HepG2 (cell line): ENCODE measurements around the gene C16orf87. TPM values are rescaled to one million over a fixed set of nuclear protein-coding genes. Genes with fewer than 3 reads are reported as not detected.

Source experiments
- CCDC6 ChIP-seq: sonication (generic); formaldehyde crosslinking; IDR thresholded peaks from 2 replicates; pipeline ENCODE4 v1.8.1; 2022; ENCODE audit warnings: mild to moderate bottlenecking, missing genetic modification reagents, moderate library complexity
- CHD2 ChIP-seq: IDR thresholded peaks from 2 replicates; pipeline ENCODE4 v1.6.1; 2011; ENCODE audit warnings: low read depth, low read length, improper control_type of control experiment
- EP300 ChIP-seq, 3 experiments: sonication (generic) in 1 of 3; formaldehyde crosslinking in 1 of 3; IDR thresholded peaks; 2 replicates each; pipeline versions ENCODE4 v1.5.1 to v1.6.1; 2011 to 2020; ENCODE audit warnings: low read depth in 2 of 3, low read length in 2 of 3, borderline replicate concordance in 1 of 3, improper control_type of control experiment in 1 of 3, mild to moderate bottlenecking in 1 of 3, missing genetic modification reagents in 1 of 3, moderate library complexity in 1 of 3
- FOXO1 ChIP-seq: sonication (generic); formaldehyde crosslinking; IDR thresholded peaks from 2 replicates; pipeline ENCODE4 v1.4.0; 2020; ENCODE audit warnings: missing genetic modification reagents
- MAF1 ChIP-seq: sonication (generic); formaldehyde crosslinking; IDR thresholded peaks from 2 replicates; pipeline ENCODE4 v1.5.0; 2020; ENCODE audit warnings: missing genetic modification reagents, borderline replicate concordance
- MIXL1 ChIP-seq: IDR thresholded peaks from 2 replicates; pipeline ENCODE4 v1.6.1; 2016
- MXD4 ChIP-seq: IDR thresholded peaks from 2 replicates; pipeline ENCODE4 v1.6.1; 2016; ENCODE audit warnings: mild to moderate bottlenecking, missing biosample characterization, missing genetic modification reagents
- NR3C1 ChIP-seq: sonication (generic); formaldehyde crosslinking; IDR thresholded peaks from 2 replicates; pipeline ENCODE4 v1.4.0; 2020; ENCODE audit warnings: missing genetic modification reagents
- PBX3 ChIP-seq: sonication (generic); formaldehyde crosslinking; IDR thresholded peaks from 2 replicates; pipeline ENCODE4 v1.8.1; 2023; ENCODE audit warnings: missing genetic modification reagents, inconsistent platforms, borderline replicate concordance
- RAD51 ChIP-seq: fragments of 450-650 bp; IDR thresholded peaks from 2 replicates; pipeline ENCODE4 v1.6.1; 2016; ENCODE audit warnings: borderline replicate concordance
- RXRB ChIP-seq: IDR thresholded peaks from 2 replicates; pipeline ENCODE4 v1.6.1; 2016; ENCODE audit warnings: borderline replicate concordance, missing genetic modification reagents, missing compliant biosample characterization
- SIX1 ChIP-seq: sonication (generic); formaldehyde crosslinking; IDR thresholded peaks from 2 replicates; pipeline ENCODE4 v1.4.0; 2020; ENCODE audit warnings: missing genetic modification reagents, borderline replicate concordance
- STAG1 ChIP-seq: sonication (generic); formaldehyde crosslinking; IDR thresholded peaks from 2 replicates; pipeline ENCODE4 v1.4.0; 2020; ENCODE audit warnings: missing genetic modification reagents
- STAT5B ChIP-seq: sonication (generic); formaldehyde crosslinking; IDR thresholded peaks from 2 replicates; pipeline ENCODE4 v1.4.0; 2020; ENCODE audit warnings: missing genetic modification reagents
- TERF1 ChIP-seq: sonication (generic); formaldehyde crosslinking; IDR thresholded peaks from 2 replicates; pipeline ENCODE4 v1.8.0; 2022; ENCODE audit warnings: mild to moderate bottlenecking, missing genetic modification reagents, moderate library complexity
- THAP11 ChIP-seq: IDR thresholded peaks from 2 replicates; pipeline ENCODE4 v1.6.1; 2016; ENCODE audit warnings: missing biosample characterization, missing genetic modification reagents
- TIGD3 ChIP-seq: sonication (generic); formaldehyde crosslinking; IDR thresholded peaks from 2 replicates; pipeline ENCODE4 v1.5.1; 2020; ENCODE audit warnings: mild to moderate bottlenecking, missing genetic modification reagents, borderline replicate concordance
- TOE1 ChIP-seq: sonication (generic); formaldehyde crosslinking; IDR thresholded peaks from 2 replicates; pipeline ENCODE4 v1.4.0; 2020; ENCODE audit warnings: mild to moderate bottlenecking, missing genetic modification reagents
- TRIM24 ChIP-seq: sonication (generic); formaldehyde crosslinking; IDR thresholded peaks from 2 replicates; pipeline ENCODE4 v1.8.0; 2022; ENCODE audit warnings: mild to moderate bottlenecking, missing genetic modification reagents
- U2AF1 ChIP-seq: fragments of 200-400 bp; formaldehyde crosslinking; optimal IDR thresholded peaks from 2 replicates; pipeline ENCODE3; 2017; ENCODE audit warnings: mild to moderate bottlenecking, low read depth, low read length
- ZBTB7B ChIP-seq: sonication (generic); formaldehyde crosslinking; IDR thresholded peaks from 2 replicates; pipeline ENCODE4 v1.4.0; 2020; ENCODE audit warnings: missing genetic modification reagents
- ZNF205 ChIP-seq: IDR thresholded peaks from 2 replicates; pipeline ENCODE4 v1.6.1; 2018; ENCODE audit warnings: missing biosample characterization, missing genetic modification reagents
- ZNF296 ChIP-seq: sonication (generic); formaldehyde crosslinking; conservative IDR thresholded peaks from 2 replicates; pipeline ENCODE4 v1.5.0; 2020; ENCODE audit warnings: mild to moderate bottlenecking, missing genetic modification reagents
- ZNF3 ChIP-seq: IDR thresholded peaks from 2 replicates; pipeline ENCODE4 v1.7.0; 2017; ENCODE audit warnings: inconsistent platforms
- ZNF563 ChIP-seq: sonication (generic); formaldehyde crosslinking; IDR thresholded peaks from 2 replicates; pipeline ENCODE4 v1.8.0; 2022; ENCODE audit warnings: mild to moderate bottlenecking, moderate library complexity, missing genetic modification reagents
- ZNF619 ChIP-seq: sonication (generic); formaldehyde crosslinking; IDR thresholded peaks from 2 replicates; pipeline ENCODE4 v1.4.0; 2020; ENCODE audit warnings: mild to moderate bottlenecking, missing genetic modification reagents
- ZNF703 ChIP-seq: sonication (generic); formaldehyde crosslinking; IDR thresholded peaks from 2 replicates; pipeline ENCODE4 v1.5.1; 2020; ENCODE audit warnings: missing genetic modification reagents, mild to moderate bottlenecking, moderate library complexity, borderline replicate concordance
- ZSCAN20 ChIP-seq: sonication (generic); formaldehyde crosslinking; IDR thresholded peaks from 2 replicates; pipeline ENCODE4 v1.4.0; 2020; ENCODE audit warnings: missing genetic modification reagents, mild to moderate bottlenecking, borderline replicate concordance
- polyA plus RNA-seq, 8 experiments: library from polyadenylated mRNA; depleted of rRNA in 3 of 8; stranded (reverse) in 7 of 8; unstranded in 1 of 8; fragments of >200 nt; fragmentation: Illumina TruSeq in 4 of 8; extraction: Trizol in 4 of 8; gene quantifications; 2 replicates each; pipeline versions ENCODE4 v1.2.1 to v1.2.3, GENCODE V29; 2011 to 2016; ENCODE audit warnings: low read depth in 4 of 8, missing spikeins in 1 of 8, mixed read lengths in 1 of 8; ENCODE audit not compliant: insufficient read depth in 1 of 8
- total RNA-seq, 5 experiments: library from RNA; depleted of rRNA; stranded (reverse); fragments of >200 nt; fragmentation: Illumina TruSeq; extraction: Trizol; gene quantifications; 2 replicates each; pipeline ENCODE4 v1.2.3, GENCODE V29; 2016; ENCODE audit warnings: low read depth in 1 of 5
- TF ChIP-seq, protein P1 (sequence below): IDR thresholded peaks from 2 replicates; pipeline ENCODE4 v1.6.1; 2018; ENCODE audit warnings: missing genetic modification reagents

C16orf87 gene
- total and polyA plus RNA-seq, 2 of the 13 experiments (the other 11 are each of a cell fraction or from before 2014, with no cell fraction given): 8.6 to 19.5 TPM

DNA sequence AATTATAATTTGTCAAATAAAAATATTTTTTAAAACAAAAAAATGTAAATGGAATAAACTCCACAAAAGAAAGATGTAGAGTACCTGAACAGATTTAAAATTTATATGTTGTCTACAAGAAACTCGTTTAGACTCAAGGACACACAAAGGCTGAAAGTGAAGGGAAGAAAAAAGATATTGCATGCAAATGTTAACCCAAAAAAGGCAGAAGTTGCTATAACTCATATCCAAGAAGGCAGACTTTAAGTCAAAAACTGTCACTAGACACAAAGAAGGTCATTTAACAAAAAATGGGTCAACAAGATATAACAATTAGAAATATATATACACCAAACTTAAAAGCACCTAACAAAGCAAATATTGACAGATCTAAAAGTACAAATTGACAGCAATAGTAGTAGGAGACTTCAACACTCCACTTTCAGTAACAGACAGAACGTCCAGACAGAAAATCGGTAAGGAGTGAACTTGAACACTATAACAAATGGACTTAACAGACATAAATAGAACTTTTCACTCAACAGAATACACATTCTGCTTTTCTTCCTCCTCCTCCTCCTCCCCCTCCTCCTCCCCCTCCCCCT lies 42.0 kb downstream of the C16orf87 start (continued):
- TF ChIP-seq EP300 (IDR thresholded peaks at IDR 0.05; ENCODE audit: low read depth in 2 of 2, low read length in 2 of 2): peak in 1 of 2 experiments; percentile 38; a peak in 1 of 4 replicates
- TF ChIP-seq EP300 (CRISPR knock-in tag; IDR thresholded peaks at IDR 0.05; ENCODE audit: borderline replicate concordance): no peak
- no peak for TF ChIP-seq ZNF703
- no peak for TF ChIP-seq STAT5B (CRISPR knock-in tag)
- no peak for TF ChIP-seq MXD4 (CRISPR knock-in tag)
- no peak for TF ChIP-seq ZNF296 (CRISPR knock-in tag)
- no peak for TF ChIP-seq NR3C1
- TF ChIP-seq ZBTB7B: no peak
- no peak for TF ChIP-seq FOXO1
- no peak for TF ChIP-seq TERF1 (CRISPR knock-in tag)
- no peak for TF ChIP-seq U2AF1
- TF ChIP-seq TIGD3 (CRISPR knock-in tag): no peak
- TF ChIP-seq PBX3 (CRISPR knock-in tag): no peak
- TF ChIP-seq ZNF619 (CRISPR knock-in tag): no peak
- TF ChIP-seq SIX1 (CRISPR knock-in tag): no peak
- TF ChIP-seq TOE1 (CRISPR knock-in tag): no peak
- no peak for TF ChIP-seq THAP11 (CRISPR knock-in tag)
- TF ChIP-seq RAD51: no peak
- no peak for TF ChIP-seq CHD2
- TF ChIP-seq MIXL1 (CRISPR knock-in tag): 0 out of 2 replicates have a peak, but pooled peaks have one; percentile 31
- TF ChIP-seq ZNF563 (CRISPR knock-in tag): no peak
- TF ChIP-seq MAF1 (CRISPR knock-in tag): no peak
- TF ChIP-seq CCDC6 (CRISPR knock-in tag): no peak
- TF ChIP-seq ZSCAN20 (CRISPR knock-in tag): no peak
- no peak for TF ChIP-seq TRIM24
- peak; percentile 38; the same call in 1 of the 2 replicates for TF ChIP-seq RXRB (CRISPR knock-in tag)
- TF ChIP-seq, protein P1, sequence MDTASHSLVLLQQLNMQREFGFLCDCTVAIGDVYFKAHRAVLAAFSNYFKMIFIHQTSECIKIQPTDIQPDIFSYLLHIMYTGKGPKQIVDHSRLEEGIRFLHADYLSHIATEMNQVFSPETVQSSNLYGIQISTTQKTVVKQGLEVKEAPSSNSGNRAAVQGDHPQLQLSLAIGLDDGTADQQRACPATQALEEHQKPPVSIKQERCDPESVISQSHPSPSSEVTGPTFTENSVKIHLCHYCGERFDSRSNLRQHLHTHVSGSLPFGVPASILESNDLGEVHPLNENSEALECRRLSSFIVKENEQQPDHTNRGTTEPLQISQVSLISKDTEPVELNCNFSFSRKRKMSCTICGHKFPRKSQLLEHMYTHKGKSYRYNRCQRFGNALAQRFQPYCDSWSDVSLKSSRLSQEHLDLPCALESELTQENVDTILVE (CRISPR knock-in tag): no peak
- no peak for TF ChIP-seq ZNF3 (CRISPR knock-in tag)
- TF ChIP-seq STAG1 (CRISPR knock-in tag): no peak
- TF ChIP-seq ZNF205 (CRISPR knock-in tag): no peak
